K562 (cell line): Measurements from ENCODE around the gene FGGY. TPM values are rescaled to one million over a fixed set of nuclear protein-coding genes. Genes with fewer than 3 reads are reported as not detected.

Experiments used
- ATAC-seq: fragments of 200-7000 bp; cut with Tn5 transposase; 3 replicates; pipeline ENCODE4 v1.9.1; 2020; ENCODE audit warnings: moderate library complexity
- BruUV-seq: library from RNA; stranded (reverse); fragments of 400-500 nt; replicated peaks from 2 replicates; lab custom pipeline; 2021; lab: Mats Ljungman, UMichigan
- CTCF ChIA-PET: fragments of 300-600 bp; formaldehyde crosslinking; extraction: SDS; loops from one replicate; lab custom pipeline; 2021; ENCODE audit warnings: low intra/inter-chr PET ratio; lab: Yijun Ruan, JAX
- POLR2A ChIA-PET: fragments of 300-600, 350-650 bp; sonication (Branson Sonifier 250); formaldehyde crosslinking; extraction: SDS; loops from one replicate; lab custom pipeline; 2021; ENCODE audit warnings: antibody characterized with exemption, inconsistent platforms; lab: Yijun Ruan, JAX
- DNase-seq, 4 experiments: peaks; one replicate each; pipeline versions ENCODE4 v3.0.0 to v3.0.0-alpha.2; 2011 to 2018; ENCODE audit warnings: low spot score in 3 of 4, mixed read lengths in 3 of 4; ENCODE audit errors: extremely low read depth in 1 of 4
- FAIRE-seq: peaks from 2 replicates; lab custom pipeline; 2011; peaks lifted over from hg19 to GRCh38; lab: Jason Lieb, UNC
- H2AFZ ChIP-seq: 2 replicates; pipeline ENCODE4 v1.6.0; 2011; ENCODE audit warnings: low read depth, low read length, control low read depth, inconsistent platforms
- H3K27ac ChIP-seq: fragments of 200-600 bp; 3 replicates; pipeline ENCODE4 v1.8.0; 2011; ENCODE audit warnings: low read depth, mild to moderate bottlenecking, control low read depth, inconsistent platforms, low read length, moderate library complexity, mixed read lengths; ENCODE audit errors: extremely low read depth
- H3K27me3 ChIP-seq, 2 experiments: fragments of 300-600 bp in 1 of 2; 2 replicates in 1 of 2; 3 replicates in 1 of 2; pipeline versions ENCODE4 v1.6.0 to v1.8.0; 2011; ENCODE audit warnings: inconsistent platforms in 2 of 2, low read length in 2 of 2, mild to moderate bottlenecking in 1 of 2, mixed read lengths in 1 of 2, moderate library complexity in 1 of 2; ENCODE audit not compliant: control insufficient read depth in 2 of 2, insufficient read depth in 2 of 2
- H3K36me3 ChIP-seq: fragments of 300-600 bp; 3 replicates; pipeline ENCODE4 v1.8.0; 2011; ENCODE audit warnings: mild to moderate bottlenecking, low read length, inconsistent platforms; ENCODE audit not compliant: control insufficient read depth, insufficient read depth
- H3K4me1 ChIP-seq, 2 experiments: fragments of 200-600 bp in 1 of 2; replicated peaks in 1 of 2; 2 replicates in 1 of 2; 3 replicates in 1 of 2; pipeline versions ENCODE4 v1.5.1 to v1.8.0; 2011; ENCODE audit warnings: inconsistent platforms in 2 of 2, low read length in 2 of 2, mild to moderate bottlenecking in 1 of 2, mixed read lengths in 1 of 2, moderate library complexity in 1 of 2; ENCODE audit not compliant: control insufficient read depth in 2 of 2, insufficient read depth in 2 of 2
- H3K4me2 ChIP-seq: 2 replicates; pipeline ENCODE4 v1.6.1; 2011; ENCODE audit warnings: low read length, control low read depth, inconsistent platforms, mixed read lengths; ENCODE audit not compliant: insufficient read depth
- H3K4me3 ChIP-seq: fragments of 200-600 bp; sonication (generic), shearing (Covaris generic); 2 replicates; pipeline ENCODE4 v1.5.1; 2016; ENCODE audit warnings: control low read depth, inconsistent platforms
- H3K79me2 ChIP-seq: fragments of 200-600 bp; 3 replicates; pipeline ENCODE4 v1.8.0; 2011; ENCODE audit warnings: low read length, inconsistent platforms; ENCODE audit not compliant: control insufficient read depth, insufficient read depth
- H3K9ac ChIP-seq, 2 experiments: 2 replicates each; pipeline versions ENCODE4 v1.6.0 to v1.6.1; 2011; ENCODE audit warnings: low read depth in 2 of 2, low read length in 2 of 2, control low read depth in 1 of 2, inconsistent platforms in 1 of 2, mild to moderate bottlenecking in 1 of 2, mixed read lengths in 1 of 2; ENCODE audit not compliant: insufficient read depth in 1 of 2
- H3K9me1 ChIP-seq: one replicate; pipeline ENCODE4 v1.6.0; 2011; ENCODE audit warnings: inconsistent platforms, mild to moderate bottlenecking, low read length, moderate library complexity; ENCODE audit not compliant: control insufficient read depth, insufficient read depth
- H3K9me3 ChIP-seq: replicated peaks from 2 replicates; pipeline ENCODE4 v1.5.1; 2011; ENCODE audit warnings: low read depth, low read length, inconsistent platforms; ENCODE audit not compliant: control insufficient read depth, insufficient read depth
- H4K20me1 ChIP-seq: replicated peaks from 2 replicates; pipeline ENCODE4 v1.6.1; 2011; ENCODE audit warnings: low read length, inconsistent platforms, mixed read lengths; ENCODE audit not compliant: control insufficient read depth, insufficient read depth
- BCL6 ChIP-seq: fragments of 250-450 bp; sonication (Bioruptor Pico); IDR thresholded peaks from 2 replicates; pipeline ENCODE4 v1.4.0; 2020
- TFE3 ChIP-seq: fragments of 450-650 bp; formaldehyde crosslinking; IDR thresholded peaks from 2 replicates; pipeline ENCODE4 v1.4.0; 2020; ENCODE audit warnings: mild to moderate bottlenecking, mixed read lengths
- WGBS: fragments of 100-300 bp; shearing (Covaris generic); methylation state at CpG from one replicate; pipeline ENCODE4 v1.1.6; 2016; ENCODE audit warnings: low coverage, mixed read lengths; ENCODE audit not compliant: insufficient coverage; ENCODE audit errors: missing lambda C conversion rate; 5-methylcytosine and 5-hydroxymethylcytosine counted together
- in situ Hi-C: fragments of 300-500 bp; cut with MboI; formaldehyde crosslinking; loops from 4 replicates; pipeline ENCODE4 v1.15.0; 2018; ENCODE audit warnings: inconsistent platforms, mixed read lengths
- intact Hi-C: fragments of 100-400 bp; cut with micrococcal nuclease; formaldehyde crosslinking; loops from 2 replicates; pipeline ENCODE4 v1.14.2; 2022
- polyA plus RNA-seq, 8 experiments: library from polyadenylated mRNA; depleted of rRNA in 4 of 8; stranded (reverse) in 5 of 8; unstranded in 3 of 8; fragments of >200 nt; fragmentation: Nextera tagmentation in 2 of 8; fragmentation: Illumina TruSeq in 1 of 8; extraction: Ambion mirVana in 2 of 8; extraction: Trizol in 1 of 8; gene quantifications; 2 replicates each; pipeline versions ENCODE4 v1.2.1 to v1.2.3, GENCODE V29; 2011 to 2014; ENCODE audit warnings: inconsistent platforms in 1 of 8, missing spikeins in 1 of 8
- total RNA-seq, 7 experiments: library from RNA; depleted of rRNA in 6 of 7; stranded (reverse); fragments of >200 nt in 6 of 7; fragmentation: Illumina TruSeq in 2 of 7; extraction: Trizol in 2 of 7; gene quantifications; 2 replicates each; pipeline versions ENCODE4 v1.2.1 to v1.2.3, GENCODE V29; 2011 to 2021; ENCODE audit warnings: low replicate concordance in 1 of 7

Gene FGGY
- total and polyA plus RNA-seq, 9 of the 15 experiments (the other 6 are each of a cell fraction or from before 2014, with no cell fraction given) = 9.7 to 19.2 (median 12.6) TPM

GRCh38 chr1:59703226-59703917 is 406.5 kb downstream of the FGGY start:
- DNase-seq = no peak
- no peaks in the 10 kb centered on the region for H3K4me1 ChIP-seq
- TF ChIP-seq TFE3 (peak; percentile 60; the same call in 1 of the 2 replicates), BCL6 (CRISPR knock-in tag) (no peak)
- no peaks in the 10 kb centered on the region for H3K36me3 ChIP-seq
- no peak overlapping the region for H2AFZ ChIP-seq
- ATAC-seq = no peak
- no peak overlapping the region for H3K4me3 ChIP-seq
- no peak for FAIRE-seq
- no peaks in the 10 kb centered on the region for H3K9me3 ChIP-seq
- ChIA-PET CTCF (no interaction called here), POLR2A (interaction anchor here (1.1 kb wide), 1 partner anchor 20 kb away, joined by 3 read pairs; no protein-coding TSS in a partner anchor)
- WGBS = 0% methylated on average over 1 of the region's 1 CpG
- intact Hi-C loops = no loop called here
- no TSS peak for BruUV-seq
- no peaks in the 10 kb centered on the region for H3K79me2 ChIP-seq
- H4K20me1 ChIP-seq = no peaks in the 10 kb centered on the region
- no peak overlapping the region for H3K4me2 ChIP-seq
- in situ Hi-C loops = loop anchor here (10.0 kb wide), 1 partner anchor 959 kb away; no protein-coding TSS in a partner anchor
- no peaks in the 10 kb centered on the region; a peak in 2 of 5 replicates for H3K27me3 ChIP-seq
- no peaks in the 10 kb centered on the region for H3K9me1 ChIP-seq
- H3K9ac ChIP-seq = no peak overlapping the region
- H3K27ac ChIP-seq = no peak overlapping the region
